ENCODE results near the gene POU2AF1.
"Not testable (repeated sequence)": the region's sequence is repeated elsewhere in the genome, so short reads cannot be mapped to it uniquely, and the experiment has no call there.

The POU2AF1 gene

GRCh38 chr11:111344032-111344431 is 35.0 kb downstream of the POU2AF1 start:
- no peak for DNase-seq

DNA sequence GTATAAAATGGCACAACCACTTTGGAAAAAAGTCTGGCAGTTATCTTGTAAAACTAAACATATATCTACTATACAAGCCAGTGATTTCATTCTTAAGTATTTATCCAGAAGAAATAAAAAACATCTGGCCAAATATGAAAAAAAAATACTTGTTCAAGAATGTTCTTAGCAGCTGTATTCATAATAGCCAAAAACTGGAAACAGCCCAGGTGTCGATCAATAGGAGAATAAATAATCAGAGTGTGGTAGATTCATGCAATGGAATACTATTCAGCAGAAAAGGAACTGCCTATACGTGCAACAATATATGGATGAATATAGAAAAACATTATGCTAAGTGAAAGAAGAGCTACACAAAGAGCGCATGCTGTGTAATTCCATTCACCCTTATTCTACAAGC is 36.7 kb downstream of the POU2AF1 start:
- no peak for DNase-seq

DNA sequence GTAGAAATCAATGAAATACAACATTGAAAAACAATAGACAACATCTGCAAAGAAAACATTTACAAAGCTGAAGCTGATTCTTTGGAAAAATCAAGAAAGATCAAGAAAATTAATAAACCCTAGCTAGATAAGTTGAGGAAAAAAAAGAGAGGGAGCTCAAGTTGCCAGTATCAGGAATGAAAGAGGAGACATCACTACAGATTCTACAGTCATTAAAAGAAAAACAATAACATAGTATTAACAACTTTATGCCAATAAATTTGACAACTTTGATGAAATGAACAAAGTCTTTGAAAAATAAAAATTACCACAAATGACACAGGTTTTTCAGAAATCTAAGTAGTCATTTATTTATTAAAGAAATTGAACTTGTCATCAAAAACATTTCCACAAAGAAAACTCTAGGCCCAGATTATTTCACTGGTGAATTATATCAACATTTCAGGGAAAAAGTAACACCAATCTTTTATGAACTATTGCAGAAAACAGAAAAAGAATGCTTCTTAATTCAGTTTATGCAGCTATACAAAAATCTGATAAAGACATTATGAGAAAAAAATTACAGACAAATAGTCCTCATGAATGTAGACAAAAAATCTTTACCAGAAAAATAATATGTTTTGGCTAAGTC is 39.2 kb downstream of the POU2AF1 start:
- no peak for DNase-seq

GRCh38 chr11:111336582-111337256 is 42.4 kb downstream of the POU2AF1 start:
- no peak for DNase-seq

- no peak for DNase-seq
Measured at GRCh38 chr11:111336062-111336461, 43.0 kb downstream of the POU2AF1 start.

- DNase-seq: no peak
Measured at GRCh38 chr11:111335549-111335948, 43.5 kb downstream of the POU2AF1 start.

- no peak for DNase-seq
Measured at GRCh38 chr11:111334532-111335502, 44.3 kb downstream of the POU2AF1 start.

DNA sequence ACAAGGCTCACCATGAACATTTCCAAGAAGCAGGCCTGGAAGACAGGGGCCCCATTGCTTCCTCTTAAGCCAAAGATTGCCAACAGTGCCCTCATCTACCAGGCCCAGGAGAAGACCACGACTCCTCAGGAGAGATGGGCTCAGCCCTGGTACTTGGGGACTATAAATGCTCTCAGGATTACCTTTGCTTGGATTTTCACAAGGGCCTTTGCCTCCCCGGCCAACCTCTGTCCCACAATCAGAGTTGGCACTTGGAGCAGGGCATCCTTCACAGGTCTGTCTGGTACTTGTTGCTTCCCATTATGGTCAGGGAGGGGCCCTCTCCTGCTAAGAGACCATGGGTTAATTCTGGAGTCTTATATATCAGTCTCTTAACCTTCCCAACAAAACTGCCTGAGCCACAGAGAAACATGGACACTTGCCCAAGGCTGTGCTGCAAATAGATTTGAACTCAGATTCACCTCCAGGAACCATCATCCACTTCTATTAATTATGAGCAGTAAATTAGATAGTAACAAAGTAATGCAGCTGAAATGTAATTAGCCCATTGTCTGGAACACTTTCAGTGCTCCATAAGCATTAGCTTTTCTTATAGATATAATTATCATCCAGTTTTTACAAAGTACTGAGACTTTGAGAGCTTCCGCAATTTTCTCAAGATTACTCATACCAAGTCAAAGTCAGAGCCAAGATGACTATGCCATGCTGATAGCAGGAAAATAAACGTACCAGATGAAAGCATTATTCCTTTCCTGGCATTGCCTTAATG is 47.2 kb downstream of the POU2AF1 start:
- DNase-seq: no peak

- no peak for DNase-seq
Measured at GRCh38 chr11:111330234-111330893, 48.7 kb downstream of the POU2AF1 start.

DNA sequence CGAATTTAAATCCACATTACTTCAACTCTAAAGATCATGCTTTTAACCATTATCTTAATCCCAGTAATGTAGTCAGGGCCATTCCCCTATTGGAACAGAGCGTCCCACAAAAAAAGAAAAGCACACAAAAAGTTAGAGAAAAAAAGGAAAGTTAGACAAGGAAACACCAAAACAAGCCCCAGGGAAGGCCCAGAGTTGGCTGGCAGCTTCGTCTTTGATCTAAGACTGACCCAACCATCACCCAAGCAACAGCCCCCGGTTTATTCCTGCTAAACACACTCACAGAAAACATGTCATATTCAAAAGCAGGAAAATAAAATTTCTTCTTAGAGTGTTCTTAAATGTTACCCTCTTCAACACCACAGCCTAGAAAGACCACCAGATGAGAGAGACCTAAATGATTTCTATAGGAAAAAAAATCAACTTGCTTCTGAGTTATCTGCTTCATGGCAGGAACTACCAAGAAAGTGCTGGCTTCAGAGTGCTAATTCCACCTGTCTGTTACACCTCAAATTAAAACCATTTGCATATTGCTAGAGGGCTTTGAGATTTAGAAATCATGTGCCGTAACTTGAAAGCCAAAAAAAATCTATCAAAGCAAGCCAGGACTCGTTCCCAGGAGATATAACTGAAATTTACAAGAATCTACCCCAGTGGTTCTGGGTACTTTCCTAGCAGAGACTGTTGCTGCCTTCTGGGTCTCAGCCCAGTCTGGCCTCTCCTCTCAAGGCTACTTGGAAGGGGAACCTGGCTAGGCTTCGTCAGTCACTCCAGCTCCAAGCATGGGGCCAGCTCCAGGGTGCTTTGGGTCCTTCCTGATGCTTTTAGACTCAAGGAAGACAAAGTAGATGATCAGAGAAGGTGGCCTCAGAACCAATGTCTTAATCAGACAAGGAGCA is 49.5 kb downstream of the POU2AF1 start:
- DNase-seq: peak; percentile 67

DNA sequence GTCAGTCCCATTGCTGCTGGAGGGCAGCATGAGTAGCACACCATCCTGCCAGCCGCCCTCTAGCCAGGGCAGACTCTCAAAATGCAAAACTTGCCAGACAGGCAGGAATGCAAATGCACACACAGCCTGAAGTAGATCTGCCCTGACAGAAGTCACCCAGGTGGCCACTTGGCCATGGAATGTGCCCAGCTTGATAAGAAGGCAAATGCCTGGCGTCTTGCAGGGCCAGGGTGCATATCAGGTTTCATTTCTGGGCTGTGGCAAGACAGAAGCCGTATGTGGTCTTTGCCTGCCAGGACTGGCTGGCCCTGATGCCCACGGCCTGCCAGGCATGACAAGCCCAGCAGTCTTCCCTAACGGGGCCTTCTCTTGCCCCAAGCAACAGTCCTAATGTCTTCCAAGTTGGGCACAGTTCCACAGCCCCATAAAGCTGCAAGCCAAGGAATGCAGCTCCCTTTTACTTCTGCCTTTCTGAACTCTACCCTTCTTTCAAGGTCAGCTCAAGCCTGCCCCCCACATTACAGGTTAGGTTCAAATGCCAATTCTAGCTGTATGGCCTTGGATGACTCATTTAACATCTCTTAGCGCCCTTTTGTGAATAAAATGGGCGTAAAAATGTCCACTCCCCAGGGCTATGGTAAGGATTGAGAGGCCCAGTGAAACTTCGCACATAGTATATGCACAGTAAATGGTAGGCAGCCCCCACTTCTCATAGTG is 51.0 kb downstream of the POU2AF1 start:
- DNase-seq: no peak

GRCh38 chr11:111326824-111327223 is 52.3 kb downstream of the POU2AF1 start:
- no peak for DNase-seq

GRCh38 chr11:111325259-111325658 is 53.8 kb downstream of the POU2AF1 start:
- DNase-seq: no peak

DNA sequence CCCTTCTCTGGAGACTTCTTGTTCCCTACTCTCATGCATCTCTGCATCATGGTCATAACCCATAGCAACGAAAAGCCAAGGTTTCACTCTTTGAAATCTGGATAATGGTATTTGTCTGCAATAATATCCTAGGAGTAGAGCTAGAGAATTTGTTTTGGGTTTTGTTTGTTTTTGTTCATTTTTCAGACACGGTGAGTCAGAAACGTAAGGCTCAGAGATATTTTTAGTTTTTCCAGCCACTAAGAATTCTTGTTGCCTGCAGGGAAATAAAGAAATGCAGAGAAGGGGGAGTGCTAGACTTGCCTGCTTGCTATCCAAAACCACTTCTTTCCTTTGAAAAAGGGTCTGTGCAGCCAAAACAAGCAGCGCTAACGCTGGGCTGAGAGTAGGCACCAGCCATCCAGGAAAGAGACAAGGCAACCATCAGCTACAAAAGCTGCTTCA is 54.8 kb downstream of the POU2AF1 start:
- DNase-seq: no peak

GRCh38 chr11:111322534-111322933 is 56.5 kb downstream of the POU2AF1 start:
- no peak for DNase-seq

- DNase-seq: no peak
Measured at GRCh38 chr11:111320728-111321568, 58.1 kb downstream of the POU2AF1 start.

DNA sequence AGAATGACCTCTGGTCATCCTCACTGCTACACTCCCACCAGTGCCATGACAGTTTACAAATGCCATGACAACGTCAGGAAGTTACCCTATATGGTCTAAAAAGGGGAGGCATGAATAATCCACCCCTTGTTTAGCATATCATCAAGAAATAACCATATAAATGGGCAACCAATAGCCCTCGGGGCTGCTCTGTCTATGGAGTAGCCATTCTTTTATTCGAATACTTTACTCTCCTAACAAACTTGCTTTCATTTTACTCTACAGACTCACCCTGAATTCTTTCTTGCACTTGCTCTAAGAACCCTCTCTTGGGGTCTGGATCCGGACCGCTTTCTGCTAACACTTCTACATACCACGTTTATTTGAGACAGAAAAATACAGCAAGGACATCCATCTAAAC is 58.9 kb downstream of the POU2AF1 start:
- DNase-seq: not testable (repeated sequence)

- no peak for DNase-seq
Measured at GRCh38 chr11:111319296-111319695, 59.8 kb downstream of the POU2AF1 start.

DNA sequence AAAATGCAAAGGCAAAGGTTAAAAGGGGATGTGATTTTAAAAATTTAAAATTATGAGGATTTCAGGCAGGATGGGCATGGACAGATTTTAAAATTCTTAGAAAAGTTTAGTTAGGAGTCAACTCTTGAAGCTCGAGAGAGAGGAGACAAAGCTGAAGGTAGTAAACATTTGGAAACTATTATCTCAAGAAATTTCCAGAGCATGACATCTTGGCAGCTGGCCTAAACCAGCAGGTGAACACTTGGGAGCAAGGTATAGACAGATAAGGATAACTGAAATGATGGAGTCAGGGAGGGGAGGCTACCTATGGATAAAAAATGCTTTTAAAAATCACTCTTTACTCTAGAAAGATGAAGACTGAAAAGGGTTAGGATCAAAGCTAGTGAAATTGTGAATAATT is 67.0 kb downstream of the POU2AF1 start:
- no peak for DNase-seq
